Activated naive CD4-positive, alpha-beta T cell treated with anti-CD3 and anti-CD28 coated beads, Interleukin-2, amount 50 U/mL, for 72 hours (primary cell): ENCODE results near the gene C1QC. TPM values are rescaled to one million over a fixed set of nuclear protein-coding genes. Genes with fewer than 3 reads are reported as not detected.

Source experiments
- ATAC-seq, 2 donors: fragments of 150-1000 bp; cut with Tn5 transposase; 2 replicates each; pipeline ENCODE4 v1.10.0; 2021; ENCODE audit warnings: mild to moderate bottlenecking in 2 of 2, moderate library complexity in 2 of 2
- DNase-seq, 2 donors: peaks; one replicate each; pipeline ENCODE4 v3.0.0; 2021 to 2022; ENCODE audit warnings: low spot score in 2 of 2
- H3K27ac Mint-ChIP-seq, 2 donors: one replicate each; pipeline ENCODE4 v1.8.0; 2022; ENCODE audit warnings: mild to moderate bottlenecking in 2 of 2, mixed read lengths in 2 of 2
- H3K36me3 Mint-ChIP-seq, 2 donors: one replicate each; pipeline ENCODE4 v1.8.0; 2022; ENCODE audit warnings: mixed read lengths in 2 of 2
- H3K9me3 Mint-ChIP-seq, 2 donors: one replicate each; pipeline ENCODE4 v1.8.0; 2022; ENCODE audit warnings: mixed read lengths in 2 of 2
- total RNA-seq, 2 donors: library from RNA; stranded (reverse); gene quantifications; one replicate each; pipeline ENCODE4 v1.2.3, GENCODE V29; 2022

The C1QC gene
- total RNA-seq, 2 donors from 2014 or later = not detected

DNA sequence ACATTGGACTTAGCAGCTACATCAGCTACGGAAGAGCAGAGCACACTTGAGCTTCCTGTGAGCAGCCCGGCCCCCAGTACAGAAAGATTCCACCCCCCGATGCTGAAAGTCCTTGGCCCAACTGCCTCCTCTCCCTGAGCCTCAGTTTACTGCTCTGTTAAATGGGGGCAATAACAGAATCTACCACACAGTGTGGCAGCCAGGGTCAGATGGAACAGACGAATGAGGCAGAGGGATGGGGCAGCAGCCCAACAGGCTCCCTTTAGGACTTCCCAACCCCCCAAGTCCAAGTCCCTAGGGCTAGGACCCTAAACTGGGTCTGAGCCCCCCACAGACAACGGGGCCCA lies 29.9 kb upstream of the C1QC start:
- no peak overlapping the region for H3K27ac Mint-ChIP-seq
- H3K36me3 Mint-ChIP-seq = no peaks in the 10 kb centered on the region
- ATAC-seq (no peak), DNase-seq (no peak)
- no peaks in the 10 kb centered on the region for H3K9me3 Mint-ChIP-seq

DNA sequence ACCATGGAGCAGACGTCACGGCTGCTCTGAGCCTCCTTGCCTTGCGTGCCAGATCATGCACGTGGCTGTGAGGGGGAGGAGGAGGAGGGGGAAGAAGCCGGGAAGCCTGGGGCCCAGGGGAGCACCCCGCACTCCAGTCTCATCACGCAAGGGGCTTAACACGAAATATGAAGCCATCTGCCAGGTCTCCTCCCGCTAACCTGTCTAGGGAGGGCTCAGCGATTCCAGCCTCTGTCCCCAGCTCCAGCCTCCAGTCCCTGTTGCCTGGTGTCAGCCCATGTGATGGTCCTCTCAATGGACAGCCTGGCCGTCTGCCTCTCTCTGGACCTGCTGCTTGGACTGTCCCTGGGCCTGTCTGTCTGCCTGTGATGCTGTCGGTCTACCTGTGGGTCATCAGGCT lies 29.5 kb upstream of the C1QC start:
- no peak for ATAC-seq

DNA sequence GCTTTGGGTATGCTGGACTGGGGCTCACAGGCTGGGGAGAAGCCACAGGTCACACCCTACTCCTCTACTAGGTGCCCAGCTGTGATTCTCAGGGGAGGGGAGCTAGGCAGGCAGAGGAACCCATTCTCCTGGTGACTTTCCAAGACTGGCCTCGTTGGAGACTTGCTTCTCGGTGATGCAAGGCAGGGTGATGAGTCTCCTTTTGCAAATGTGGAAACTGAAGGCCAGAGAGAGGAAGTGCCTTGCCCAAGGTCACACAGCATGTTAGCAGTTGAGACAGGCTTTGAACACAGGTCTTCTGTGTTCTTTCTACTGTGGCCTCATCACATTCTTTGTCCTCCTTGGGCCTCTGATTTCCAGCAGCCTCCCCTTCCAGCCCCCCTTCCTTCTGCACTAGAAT lies 27.5 kb upstream of the C1QC start:
- ATAC-seq = no peak

More for the DNA sequence above, 29.5 kb upstream of the C1QC start:
- no peak overlapping the region for H3K27ac Mint-ChIP-seq
- H3K9me3 Mint-ChIP-seq = no peaks in the 10 kb centered on the region
- no peak for DNase-seq
- H3K36me3 Mint-ChIP-seq = no peaks in the 10 kb centered on the region

DNA sequence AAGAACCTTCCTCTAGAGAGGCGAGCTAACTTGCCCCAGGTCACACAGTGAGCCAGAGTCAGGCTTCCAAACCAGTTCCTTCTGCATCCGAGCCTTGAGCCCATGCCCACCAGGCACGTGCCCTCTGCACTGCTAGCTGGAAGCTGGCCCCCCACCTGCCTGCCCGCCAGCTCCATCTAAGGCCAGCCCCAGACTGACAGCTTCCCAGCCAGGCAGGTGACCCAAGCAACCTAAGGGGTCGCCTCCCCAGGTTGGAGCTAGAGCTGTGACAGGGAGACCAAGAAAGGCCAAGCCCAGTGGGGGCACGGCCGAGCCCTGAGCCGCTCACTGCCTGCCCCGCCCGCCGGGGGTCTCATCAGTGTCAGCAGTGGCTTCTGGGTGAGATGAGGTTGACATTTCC lies 26.9 kb upstream of the C1QC start:
- ATAC-seq (no peak), DNase-seq (no peak)
- no peak overlapping the region for H3K27ac Mint-ChIP-seq
- no peaks in the 10 kb centered on the region for H3K9me3 Mint-ChIP-seq
- H3K36me3 Mint-ChIP-seq = no peaks in the 10 kb centered on the region

More for the DNA sequence above, 27.5 kb upstream of the C1QC start:
- H3K36me3 Mint-ChIP-seq = no peaks in the 10 kb centered on the region
- H3K27ac Mint-ChIP-seq = no peak overlapping the region
- no peak for DNase-seq
- no peaks in the 10 kb centered on the region for H3K9me3 Mint-ChIP-seq

DNA sequence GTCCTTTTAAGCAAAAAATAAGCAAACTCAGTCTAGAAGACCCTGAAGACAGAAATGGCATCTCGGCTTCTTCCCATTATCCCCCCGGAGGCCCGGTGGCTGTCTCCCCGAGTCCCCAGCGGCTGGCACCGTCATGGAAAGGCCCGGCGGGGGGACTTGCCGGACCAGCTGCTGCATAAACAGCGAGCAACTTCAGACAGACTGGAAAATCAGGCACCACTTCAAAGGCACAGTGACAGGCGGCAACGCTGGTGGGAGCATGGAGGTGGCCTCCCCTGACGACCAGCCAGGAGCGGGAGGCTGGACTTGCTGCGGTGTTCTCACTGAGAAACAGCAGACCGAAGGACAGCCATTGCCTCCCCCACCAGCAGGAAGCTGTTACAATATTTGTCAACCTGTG lies 25.4 kb upstream of the C1QC start:
- ATAC-seq = no peak
- no peaks in the 10 kb centered on the region for H3K36me3 Mint-ChIP-seq
- H3K9me3 Mint-ChIP-seq = no peaks in the 10 kb centered on the region
- DNase-seq = no peak
- no peak overlapping the region for H3K27ac Mint-ChIP-seq

DNA sequence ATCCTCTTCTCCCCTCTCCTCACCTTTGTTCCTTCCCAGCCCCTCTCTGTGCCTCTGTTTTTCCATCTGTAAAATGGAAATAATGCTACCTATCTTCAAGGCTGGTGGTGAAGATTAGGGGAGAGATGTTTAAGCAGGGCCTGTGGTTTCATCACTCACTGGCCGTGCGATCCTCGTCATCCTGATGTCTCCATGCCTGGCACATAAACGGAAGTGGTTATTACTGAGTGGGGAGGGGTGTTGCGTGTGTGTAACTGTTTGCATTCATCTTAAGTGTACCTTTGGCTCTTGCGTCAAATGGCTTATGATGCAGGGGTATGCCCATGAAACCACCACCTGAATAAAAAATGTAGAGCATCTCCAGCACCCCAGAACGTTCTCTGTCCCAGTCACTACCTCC lies 24.2 kb upstream of the C1QC start:
- ATAC-seq (no peak), DNase-seq (no peak)
- Mint-ChIP-seq H3K9me3 (no peaks in the 10 kb centered on the region), H3K27ac (no peak overlapping the region), H3K36me3 (no peaks in the 10 kb centered on the region)

DNA sequence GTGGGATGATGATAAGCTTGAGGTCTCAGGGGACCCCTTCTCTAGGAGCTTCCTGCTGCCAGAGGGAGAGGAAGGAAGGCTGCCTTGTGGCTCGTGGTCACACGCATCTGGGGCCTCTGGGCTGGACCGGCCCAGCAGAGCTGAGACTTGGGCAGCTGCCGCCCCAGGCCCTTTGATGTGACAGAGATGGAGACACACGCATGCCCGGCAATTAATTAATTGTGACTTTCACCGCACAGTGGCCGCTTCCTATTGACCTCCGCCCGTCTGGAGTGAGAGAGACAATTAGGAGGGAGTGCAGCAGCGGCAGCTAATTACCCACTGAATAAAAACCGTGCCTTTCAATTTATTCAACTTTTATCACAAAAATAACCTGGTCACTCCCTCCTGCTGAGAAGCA lies 23.6 kb upstream of the C1QC start:
- ATAC-seq (no peak), DNase-seq (no peak)
- Mint-ChIP-seq H3K9me3 (no peaks in the 10 kb centered on the region), H3K27ac (no peak overlapping the region), H3K36me3 (no peaks in the 10 kb centered on the region)

DNA sequence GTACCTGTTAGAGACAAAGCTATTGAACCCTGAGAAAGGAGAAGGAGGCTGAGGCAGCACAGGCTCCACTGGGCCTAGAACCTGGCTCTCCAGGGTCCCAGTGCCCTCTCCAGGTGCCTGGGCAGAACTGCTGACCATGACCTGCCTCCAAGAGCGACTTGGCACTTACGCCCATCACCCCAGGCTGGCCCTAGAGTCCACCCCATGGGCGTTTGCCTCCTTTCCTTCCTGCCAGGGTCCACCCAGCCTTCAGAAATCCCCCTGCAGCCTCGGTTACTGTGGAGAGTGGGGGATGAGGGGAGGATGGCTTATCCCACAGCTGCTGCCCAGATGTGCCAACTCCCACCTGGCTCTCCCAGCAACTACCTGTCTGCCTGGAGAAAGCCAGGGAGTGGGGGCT lies 21.7 kb upstream of the C1QC start:
- DNase-seq = no peak
- no peaks in the 10 kb centered on the region for H3K9me3 Mint-ChIP-seq
- no peak overlapping the region for H3K27ac Mint-ChIP-seq
- no peak for ATAC-seq
- no peaks in the 10 kb centered on the region for H3K36me3 Mint-ChIP-seq

DNA sequence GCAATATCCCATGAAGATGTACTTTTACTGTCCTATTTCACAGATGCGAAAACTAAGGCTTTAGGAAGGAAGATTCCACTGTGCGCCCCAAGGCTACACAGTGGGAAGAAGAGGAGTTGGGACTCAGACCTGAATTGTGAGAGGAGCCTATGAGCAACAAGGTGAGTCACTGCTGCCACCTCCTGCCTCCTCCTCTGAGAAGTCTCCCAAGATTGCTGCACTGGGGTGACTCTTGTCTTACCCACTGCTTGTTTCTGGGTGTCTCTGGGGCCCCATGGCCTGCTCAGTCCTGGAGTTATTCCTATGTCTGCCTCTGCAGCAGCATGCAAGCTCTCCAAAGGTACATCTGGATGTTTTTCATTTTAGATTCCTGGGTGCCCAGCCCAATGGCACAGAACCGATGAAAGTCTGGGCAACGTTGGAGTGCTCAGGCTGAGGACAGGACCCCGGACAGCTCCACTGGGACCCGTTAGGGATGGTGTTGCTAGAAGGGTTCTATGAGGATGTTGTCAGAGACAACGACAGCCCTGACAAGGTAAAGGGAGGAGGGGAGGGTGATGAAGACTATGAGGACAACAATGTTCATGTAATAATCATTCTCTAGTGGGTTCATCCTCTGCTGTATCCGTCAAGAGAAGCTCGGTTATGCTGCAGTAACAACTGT lies 18.0 kb upstream of the C1QC start:
- no peak overlapping the region for H3K27ac Mint-ChIP-seq
- ATAC-seq = peak in 1 of 2 donors; percentile 29
- no peak for DNase-seq
- no peaks in the 10 kb centered on the region for H3K9me3 Mint-ChIP-seq
- H3K36me3 Mint-ChIP-seq = no peaks in the 10 kb centered on the region

DNA sequence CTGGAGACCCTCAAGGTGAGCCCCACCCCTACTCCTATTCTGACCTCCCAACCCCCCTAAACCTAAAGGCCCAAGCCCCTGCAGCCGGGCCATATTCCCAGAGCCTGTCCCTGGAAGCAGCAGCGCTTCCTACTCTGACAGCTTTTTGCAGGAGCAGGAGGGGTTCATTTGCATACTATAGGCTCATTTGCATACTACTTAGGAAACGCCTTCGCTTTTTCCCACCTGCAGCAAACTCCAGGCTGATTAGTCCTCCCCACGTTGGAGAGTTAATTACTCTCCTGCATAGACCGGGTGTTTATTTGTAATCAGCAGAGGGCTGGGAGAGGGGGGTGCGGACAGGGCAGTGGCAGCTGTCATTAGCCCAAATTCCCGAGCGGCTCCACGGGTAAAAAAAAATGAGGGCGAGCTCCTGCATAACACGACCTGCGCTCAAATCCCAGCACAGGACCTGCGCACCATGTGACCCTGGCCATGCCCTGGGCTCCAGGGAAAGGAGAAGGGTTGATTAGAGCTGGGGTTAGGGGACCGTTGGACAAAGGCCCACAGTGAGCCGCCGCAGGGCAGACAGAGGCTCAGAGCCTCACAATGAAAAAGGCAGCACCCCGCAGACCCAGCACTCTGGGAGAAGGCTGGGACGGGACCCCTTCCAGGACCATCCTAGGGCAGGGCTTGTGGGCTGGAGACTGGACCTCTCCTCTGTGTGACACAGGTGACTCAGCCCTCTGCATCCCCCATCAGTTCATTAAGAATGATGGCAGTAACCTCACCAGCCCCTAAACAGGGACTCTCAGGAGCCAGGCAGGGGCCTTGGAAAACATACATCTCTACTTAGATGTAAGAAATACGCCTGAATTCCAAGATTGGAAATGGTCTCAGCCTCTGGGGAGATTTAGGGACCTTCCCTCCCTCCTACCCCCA lies 16.9 kb upstream of the C1QC start:
- ATAC-seq (no peak), DNase-seq (no peak)
- Mint-ChIP-seq H3K27ac (no peak overlapping the region), H3K9me3 (no peaks in the 10 kb centered on the region), H3K36me3 (no peaks in the 10 kb centered on the region)

DNA sequence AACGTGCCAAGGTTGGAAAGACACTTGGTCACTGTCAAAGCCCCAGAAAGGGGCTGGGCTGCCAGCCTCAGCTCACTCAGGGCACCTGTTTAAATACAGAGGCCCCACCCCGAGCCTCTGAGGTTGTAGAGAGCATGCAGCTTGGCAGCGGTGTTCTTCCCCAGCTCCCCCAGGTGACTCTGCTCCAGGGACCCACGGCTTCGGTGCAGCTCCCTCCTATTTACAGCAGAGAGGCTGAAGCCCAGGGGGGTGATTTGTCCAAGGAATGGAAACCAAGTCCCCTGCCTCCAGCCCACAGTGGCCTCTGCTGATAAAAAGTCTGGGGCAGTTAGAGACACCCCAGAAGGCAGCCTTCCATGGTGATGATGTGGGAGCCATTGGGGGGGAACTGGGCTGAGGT lies 16.1 kb upstream of the C1QC start:
- DNase-seq (no peak), ATAC-seq (no peak)
- H3K9me3 Mint-ChIP-seq = no peaks in the 10 kb centered on the region
- no peaks in the 10 kb centered on the region for H3K36me3 Mint-ChIP-seq
- no peak overlapping the region for H3K27ac Mint-ChIP-seq

DNA sequence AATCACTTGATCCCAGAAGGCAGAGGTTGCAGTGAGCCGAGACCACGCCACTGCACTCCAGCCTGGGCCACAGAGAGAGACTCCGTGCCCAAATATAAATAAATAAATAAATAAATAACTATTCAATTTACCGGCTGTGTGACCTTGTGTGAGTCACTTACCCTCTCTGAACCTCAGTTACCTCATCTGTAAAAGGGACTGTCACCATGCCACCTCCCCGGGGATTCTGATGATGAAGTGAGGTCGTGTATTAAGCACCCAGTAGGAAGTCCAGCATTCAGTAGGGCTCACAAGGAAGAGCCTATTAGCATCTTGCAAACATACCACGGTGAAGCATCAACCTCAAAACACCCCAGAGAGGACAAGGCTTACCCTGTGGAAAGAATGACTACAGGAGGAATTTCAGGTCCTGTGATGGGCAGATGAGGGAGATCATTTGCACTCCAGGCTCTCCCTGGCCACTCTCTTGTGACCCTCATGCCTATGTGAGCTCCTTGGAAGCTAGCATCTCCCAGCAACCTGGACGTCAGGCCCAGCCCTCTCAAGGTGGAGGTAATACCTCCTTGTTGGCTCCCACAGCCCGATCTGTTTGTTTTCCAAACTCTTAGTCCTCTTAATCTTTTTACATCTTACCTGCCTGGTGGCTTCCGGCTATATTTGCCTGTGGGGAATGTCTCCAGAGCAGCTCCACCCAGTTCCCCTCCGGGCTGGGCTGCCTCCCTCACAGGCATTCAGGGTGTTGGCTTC lies 14.6 kb upstream of the C1QC start:
- Mint-ChIP-seq H3K9me3 (no peaks in the 10 kb centered on the region), H3K27ac (no peak overlapping the region), H3K36me3 (no peaks in the 10 kb centered on the region)
- no peak for ATAC-seq
- no peak for DNase-seq

DNA sequence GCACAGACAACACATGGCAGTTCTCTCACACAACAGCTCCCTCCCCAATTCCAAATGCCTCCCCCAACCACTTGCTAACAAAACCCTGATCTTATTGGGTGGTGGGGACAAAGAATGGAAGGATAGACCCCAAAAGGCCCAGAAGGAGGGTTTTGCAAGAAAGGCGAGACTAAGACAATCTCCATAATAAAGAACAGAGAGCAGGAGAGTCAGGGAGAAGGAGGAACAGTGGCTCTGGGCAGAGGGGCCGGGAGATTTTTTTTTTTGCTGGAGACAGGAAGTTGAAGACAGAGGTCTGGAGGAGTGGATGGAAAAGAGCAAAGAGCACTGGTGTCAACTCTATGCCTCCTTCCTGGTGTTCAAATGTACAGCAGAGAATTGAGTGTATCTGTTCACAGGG lies 13.5 kb upstream of the C1QC start:
- Mint-ChIP-seq H3K36me3 (no peaks in the 10 kb centered on the region), H3K9me3 (no peaks in the 10 kb centered on the region), H3K27ac (no peak overlapping the region)
- DNase-seq (no peak), ATAC-seq (no peak)

DNA sequence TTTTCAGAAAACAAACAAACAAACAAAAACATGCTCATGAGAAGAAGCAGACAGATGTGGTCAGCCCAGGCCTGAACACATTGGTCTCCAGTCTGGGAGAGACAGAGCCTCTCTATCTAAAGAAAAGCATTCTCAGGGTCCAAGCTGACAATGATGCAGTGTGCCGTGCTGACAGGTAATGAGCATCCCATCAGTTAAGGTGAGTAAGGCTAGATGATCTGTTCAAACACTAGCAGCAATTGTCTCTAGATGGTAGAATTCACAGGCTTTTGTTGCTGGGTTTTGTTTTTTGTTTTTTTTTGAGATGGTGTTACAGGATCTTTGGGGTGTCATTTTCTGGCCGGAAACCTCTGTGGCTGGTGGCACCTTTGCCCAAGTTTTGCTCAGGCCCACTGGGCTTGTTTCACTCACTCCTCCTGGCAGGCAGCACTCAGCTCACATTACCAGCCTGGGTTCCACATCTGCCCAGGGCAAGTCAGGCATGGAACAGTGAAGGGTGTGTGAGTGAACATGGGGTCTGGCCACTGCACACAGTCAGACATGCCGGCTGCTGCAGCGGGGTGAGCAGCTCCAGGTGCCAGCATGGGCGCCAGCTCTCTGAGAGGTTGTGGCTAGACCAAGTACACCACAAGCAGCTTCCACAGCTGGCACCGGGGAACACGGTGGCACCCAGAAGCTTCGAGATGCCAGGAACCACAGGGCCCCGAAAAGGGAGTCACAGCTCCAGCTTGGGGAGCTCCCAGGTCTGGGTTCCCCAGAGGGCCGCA lies 9.6 kb upstream of the C1QC start:
- Mint-ChIP-seq H3K36me3 (no peaks in the 10 kb centered on the region), H3K27ac (no peak overlapping the region), H3K9me3 (no peaks in the 10 kb centered on the region)
- no peak for DNase-seq
- ATAC-seq = no peak

DNA sequence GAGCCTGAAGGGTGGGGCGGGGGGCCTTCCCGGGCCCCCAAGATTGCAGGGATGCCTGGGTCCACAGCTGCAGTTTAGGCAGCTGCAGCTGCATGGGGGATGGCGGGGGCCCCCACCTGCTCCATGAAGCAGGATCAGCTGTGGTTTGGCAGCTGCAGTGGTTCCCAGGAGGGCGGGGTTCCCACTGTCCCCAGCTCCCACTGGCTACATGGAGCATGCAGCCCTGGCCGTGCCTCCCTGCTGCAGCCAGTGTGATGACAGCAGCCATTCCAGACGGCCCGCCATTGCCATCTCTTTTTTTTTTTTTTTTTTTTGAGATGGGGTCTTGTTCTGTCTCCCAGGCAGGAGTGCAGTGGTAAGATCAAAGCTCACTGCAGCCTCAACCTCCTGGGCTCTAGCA lies 8.0 kb upstream of the C1QC start:
- no peak overlapping the region for H3K27ac Mint-ChIP-seq
- no peak for DNase-seq
- no peak for ATAC-seq
- H3K36me3 Mint-ChIP-seq = no peaks in the 10 kb centered on the region
- H3K9me3 Mint-ChIP-seq = no peaks in the 10 kb centered on the region

DNA sequence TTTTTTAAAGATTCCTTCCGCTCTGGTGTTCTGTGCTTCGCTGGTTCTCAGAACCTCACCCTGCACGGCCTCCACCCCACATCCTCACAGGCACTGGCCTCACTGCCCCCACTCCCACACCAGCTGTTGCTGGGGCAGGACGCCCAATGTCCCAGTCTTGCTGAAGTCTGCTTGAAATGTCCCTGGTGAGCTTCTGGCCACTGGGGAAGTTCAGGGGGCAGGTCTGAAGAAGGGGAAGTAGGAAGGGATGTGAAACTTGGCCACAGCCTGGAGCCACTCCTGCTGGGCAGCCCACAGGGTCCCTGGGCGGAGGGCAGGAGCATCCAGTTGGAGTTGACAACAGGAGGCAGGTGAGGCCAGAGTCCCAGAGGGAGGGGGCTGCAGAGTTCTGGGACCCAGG lies 7.1 kb upstream of the C1QC start, which contains the start of gene C1QA:
TSS of gene C1QA (plus strand) at position 276 of the 400 bp plus-strand sequence. CDS start 989 bp downstream, outside the sequence.
- Mint-ChIP-seq H3K9me3 (no peaks in the 10 kb centered on the region), H3K36me3 (no peaks in the 10 kb centered on the region), H3K27ac (no peak within 1 kb of the TSS)
- DNase-seq (no peak), ATAC-seq (no peak)

DNA sequence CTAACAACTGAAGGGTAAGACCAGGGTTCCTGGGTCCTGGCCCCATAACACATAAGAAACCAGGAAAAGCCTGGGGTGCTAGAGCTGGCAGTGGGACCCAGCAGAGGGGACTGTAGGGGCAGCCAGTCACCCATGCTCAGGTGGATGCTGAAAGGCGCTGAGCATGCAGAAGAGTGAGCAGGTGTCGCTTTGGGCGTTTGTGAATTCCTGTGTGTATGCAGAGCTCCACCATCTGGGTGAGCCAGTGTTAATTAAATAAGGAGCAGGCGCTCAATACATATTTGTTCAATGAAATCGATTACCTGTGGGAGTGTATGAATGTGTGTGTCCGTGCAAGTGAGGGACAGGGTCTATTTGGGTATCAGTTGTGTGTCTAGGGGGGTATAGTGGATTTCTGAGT lies 6.5 kb upstream of the C1QC start:
- H3K9me3 Mint-ChIP-seq = no peaks in the 10 kb centered on the region
- no peak for DNase-seq
- H3K27ac Mint-ChIP-seq = no peak overlapping the region
- ATAC-seq = no peak
- H3K36me3 Mint-ChIP-seq = no peaks in the 10 kb centered on the region
